GM10248 (cell line): ENCODE data around the gene PTER.

Experiments
- CTCF ChIA-PET: fragments of 300-600 bp; sonication (Branson Sonifier 250); formaldehyde crosslinking; extraction: SDS; loops from one replicate; lab custom pipeline; 2021; ENCODE audit warnings: antibody characterized with exemption; lab: Yijun Ruan, JAX
- POLR2A ChIA-PET: fragments of 350-650 bp; sonication (Branson Sonifier 250); formaldehyde crosslinking; extraction: SDS; loops from one replicate; lab custom pipeline; 2020; ENCODE audit warnings: antibody characterized with exemption; lab: Yijun Ruan, JAX
- DNase-seq: peaks from one replicate; pipeline ENCODE4 v3.0.0; 2012; ENCODE audit errors: extremely low spot score
- CTCF ChIP-seq: IDR thresholded peaks from 2 replicates; pipeline ENCODE4 v1.5.1; 2012; ENCODE audit warnings: mild to moderate bottlenecking, low read depth; ENCODE audit errors: extremely low read depth, missing control alignments, control extremely low read depth

The PTER gene

GRCh38 chr10:16440396-16441133 is 3.8 kb downstream of the PTER start:
- ChIA-PET CTCF (interaction anchor here (1.4 to 1.9 kb wide), 2 partner anchors 10 to 41 kb away, joined by 3 to 6 read pairs; no protein-coding TSS in a partner anchor), POLR2A (interaction anchor here (1.1 kb wide), 1 partner anchor 145 kb away, joined by 7 read pairs; no protein-coding TSS in a partner anchor)
- no peak for TF ChIP-seq CTCF
- no peak for DNase-seq

- no peak for DNase-seq
- ChIA-PET POLR2A (interaction anchor here (1.1 kb wide), 1 partner anchor 144 kb away, joined by 7 read pairs; no protein-coding TSS in a partner anchor), CTCF (interaction anchor here (1.4 to 1.9 kb wide), 2 partner anchors 9 to 40 kb away, joined by 3 to 6 read pairs; no protein-coding TSS in a partner anchor)
- no peak for TF ChIP-seq CTCF
Observed at GRCh38 chr10:16441173-16441840, 4.5 kb downstream of the PTER start.

- POLR2A ChIA-PET: no interaction called here
- no peak for TF ChIP-seq CTCF
- CTCF ChIA-PET: interaction anchor here (1.0 to 1.8 kb wide), 2 partner anchors 9 to 15 kb away, joined by 3 to 4 read pairs; no protein-coding TSS in a partner anchor
- DNase-seq: no peak
Observed at GRCh38 chr10:16442914-16443313, 6.1 kb downstream of the PTER start.

- ChIA-PET CTCF (interaction anchor here (1.2 kb wide), 1 partner anchor 99 kb away, joined by 3 read pairs; no protein-coding TSS in a partner anchor), POLR2A (no interaction called here)
- no peak for TF ChIP-seq CTCF
- DNase-seq: no peak
Observed at GRCh38 chr10:16445770-16446469, 9.1 kb downstream of the PTER start.

DNA sequence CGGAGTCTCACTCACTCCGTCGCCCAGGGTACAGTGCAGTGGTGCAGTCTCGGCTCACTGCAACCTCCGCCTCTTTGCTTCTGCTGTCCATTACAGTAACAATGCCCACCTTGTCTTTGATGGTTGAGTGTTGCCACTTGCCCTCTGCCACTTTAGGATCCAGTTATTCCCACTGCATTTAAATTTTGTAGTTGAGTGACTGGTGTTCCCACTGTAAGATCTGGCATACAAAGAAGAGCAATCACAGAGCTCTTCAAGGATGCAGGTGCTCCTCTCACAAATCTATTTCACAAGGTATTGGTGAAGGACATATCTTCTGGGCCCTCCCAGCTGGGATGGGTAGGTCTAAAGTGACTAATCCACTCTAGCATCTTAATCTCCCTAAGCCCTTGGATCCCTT is 12.6 kb downstream of the PTER start:
- CTCF ChIA-PET: interaction anchor here (1.6 kb wide), 1 partner anchor 9 kb away, joined by 6 read pairs; no protein-coding TSS in a partner anchor
- POLR2A ChIA-PET: no interaction called here
- no peak for TF ChIP-seq CTCF
- DNase-seq: no peak
